ENCODE measurements around the gene TMEM238.

- TF ChIP-seq POLR2A (IDR thresholded peaks at IDR 0.05) (no peak), CTCF (IDR thresholded peaks at IDR 0.05) (no peak)
Measured at GRCh38 chr19:55340784-55341147, 43.3 kb downstream of the TMEM238 start.
